DND-41 (cell line): ENCODE measurements around the gene CSE1L.
"Not testable (repeated sequence)": the region's sequence is repeated elsewhere in the genome, so short reads cannot be mapped to it uniquely, and the experiment has no call there.

ENCODE experiments used
- ATAC-seq: fragments of 200-7000 bp; cut with Tn5 transposase; 3 replicates; pipeline ENCODE4 v1.9.1; 2021; ENCODE audit warnings: low read depth; ENCODE audit not compliant: insufficient read depth
- DNase-seq: peaks from one replicate; pipeline ENCODE4 v3.0.0-alpha.2; 2020
- H2AFZ ChIP-seq: 2 replicates; pipeline ENCODE4 v1.6.0; 2012; ENCODE audit warnings: low read depth, low read length
- H3K27ac ChIP-seq: 2 replicates; pipeline ENCODE4 v1.5.1; 2012; ENCODE audit warnings: low read length, inconsistent platforms
- H3K27me3 ChIP-seq: fragments of 200-600 bp; sonication (generic); 2 replicates; pipeline ENCODE4 v1.6.0; 2012; ENCODE audit warnings: low read length, mild to moderate bottlenecking, inconsistent platforms; ENCODE audit not compliant: insufficient read depth, poor library complexity
- H3K36me3 ChIP-seq: 2 replicates; pipeline ENCODE4 v1.5.1; 2012; ENCODE audit warnings: low read length, inconsistent platforms; ENCODE audit not compliant: insufficient read depth
- H3K4me1 ChIP-seq: 2 replicates; pipeline ENCODE4 v1.5.1; 2012; ENCODE audit warnings: mild to moderate bottlenecking, low read length; ENCODE audit not compliant: insufficient read depth
- H3K4me2 ChIP-seq: 2 replicates; pipeline ENCODE4 v1.6.0; 2012; ENCODE audit warnings: mild to moderate bottlenecking, moderate library complexity, low read length, inconsistent platforms; ENCODE audit not compliant: insufficient read depth
- H3K4me3 ChIP-seq, 2 experiments: fragments of 200-600 bp in 1 of 2; shearing (Covaris generic) in 1 of 2; 2 replicates each; pipeline ENCODE4 v1.5.1; 2012 to 2016; ENCODE audit warnings: inconsistent platforms in 2 of 2, low read length in 2 of 2, mild to moderate bottlenecking in 2 of 2, low read depth in 1 of 2, moderate library complexity in 1 of 2
- H3K79me2 ChIP-seq: 2 replicates; pipeline ENCODE4 v1.6.0; 2012; ENCODE audit warnings: low read length, inconsistent platforms; ENCODE audit not compliant: insufficient read depth
- H3K9ac ChIP-seq: 2 replicates; pipeline ENCODE4 v1.6.0; 2012; ENCODE audit warnings: low read depth, mild to moderate bottlenecking, inconsistent platforms, low read length, moderate library complexity
- H3K9me3 ChIP-seq: 2 replicates; pipeline ENCODE4 v1.5.1; 2012; ENCODE audit warnings: low read length, moderate library complexity, mild to moderate bottlenecking, inconsistent platforms; ENCODE audit not compliant: insufficient read depth, severe bottlenecking
- H4K20me1 ChIP-seq: 2 replicates; pipeline ENCODE4 v1.6.0; 2012; ENCODE audit warnings: low read length; ENCODE audit not compliant: insufficient read depth
- CTCF ChIP-seq: IDR thresholded peaks from 2 replicates; pipeline ENCODE4 v1.5.1; 2012; ENCODE audit warnings: borderline replicate concordance, low read length, moderate library complexity, mild to moderate bottlenecking; ENCODE audit not compliant: poor library complexity, severe bottlenecking; ENCODE audit errors: extremely low read depth
- EZH2 ChIP-seq: IDR thresholded peaks from 3 replicates; pipeline ENCODE4 v1.6.1; 2012; ENCODE audit warnings: borderline replicate concordance, low read depth, mild to moderate bottlenecking, moderate library complexity, low read length, inconsistent platforms; ENCODE audit not compliant: severe bottlenecking

Gene CSE1L

DNA sequence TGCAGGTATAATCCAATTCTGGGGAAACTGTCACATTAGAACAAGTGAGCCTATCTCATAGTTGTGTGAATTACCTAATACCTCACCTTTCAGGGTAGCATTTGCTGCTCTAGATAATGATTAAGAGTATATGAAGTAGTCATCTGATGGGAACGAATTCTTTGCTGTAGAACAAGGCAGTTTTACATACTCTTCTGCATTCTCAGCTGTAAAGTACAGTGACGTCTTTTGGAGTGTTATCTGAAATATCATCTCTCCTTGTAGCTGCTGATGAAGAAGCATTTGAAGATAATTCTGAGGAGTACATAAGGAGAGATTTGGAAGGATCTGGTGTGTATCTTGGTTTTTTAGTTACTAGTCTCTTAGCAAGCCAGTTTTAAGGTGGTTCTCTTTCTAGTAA, 28.4 kb downstream of the CSE1L start:
- DNase-seq (no peak), ATAC-seq (no peak)
- H3K27ac ChIP-seq = no peak overlapping the region
- H3K9ac ChIP-seq = no peak overlapping the region
- H3K9me3 ChIP-seq = no peaks in the 10 kb centered on the region
- H4K20me1 ChIP-seq = peaks cover 5% of the 10 kb centered on the region; the same call in 1 of the 2 replicates
- no peaks in the 10 kb centered on the region for H3K4me1 ChIP-seq
- peaks cover 99% of the 10 kb centered on the region for H3K36me3 ChIP-seq
- H3K27me3 ChIP-seq = no peaks in the 10 kb centered on the region
- no peak overlapping the region for H2AFZ ChIP-seq
- H3K4me3 ChIP-seq = no peak overlapping the region
- H3K79me2 ChIP-seq = peaks cover 41% of the 10 kb centered on the region
- H3K4me2 ChIP-seq = no peak overlapping the region
- TF ChIP-seq CTCF (no peak), EZH2 (no peak)

GRCh38 chr20:49078310-49078709, 32.2 kb downstream of the CSE1L start:
- no peak overlapping the region for H2AFZ ChIP-seq
- no peaks in the 10 kb centered on the region for H3K27me3 ChIP-seq
- no peak overlapping the region for H3K27ac ChIP-seq
- H3K4me2 ChIP-seq = no peak overlapping the region
- no peak overlapping the region for H3K9ac ChIP-seq
- H4K20me1 ChIP-seq = peaks cover 8% of the 10 kb centered on the region; the same call in 1 of the 2 replicates
- ATAC-seq (no peak), DNase-seq (no peak)
- H3K4me3 ChIP-seq = no peak overlapping the region
- peaks cover 39% of the 10 kb centered on the region for H3K79me2 ChIP-seq
- TF ChIP-seq CTCF = no peak
- no peak for TF ChIP-seq EZH2
- no peaks in the 10 kb centered on the region for H3K4me1 ChIP-seq
- H3K9me3 ChIP-seq = no peaks in the 10 kb centered on the region
- H3K36me3 ChIP-seq = peaks cover 99% of the 10 kb centered on the region

DNA sequence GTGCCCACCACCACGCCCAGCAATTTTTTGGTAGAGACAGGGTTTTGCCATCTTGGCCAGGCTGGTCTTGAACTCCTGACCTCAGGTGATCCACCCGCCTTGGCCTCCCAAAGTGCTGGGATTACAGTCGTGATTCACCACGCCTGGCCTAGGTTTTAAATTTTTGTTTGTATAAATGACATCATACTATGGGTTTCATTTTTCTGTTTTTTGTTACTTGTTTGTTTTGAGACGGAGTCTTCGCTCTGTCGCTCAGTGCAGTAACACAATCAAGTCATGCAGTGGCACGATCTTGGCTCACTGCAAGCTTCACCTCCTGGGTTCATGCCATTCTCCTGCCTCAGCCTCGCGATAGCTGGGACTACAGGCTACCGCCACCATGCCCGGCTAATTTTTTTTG, 36.2 kb downstream of the CSE1L start:
- peaks cover 14% of the 10 kb centered on the region; the same call in 1 of the 2 replicates for H4K20me1 ChIP-seq
- H2AFZ ChIP-seq, H3K9ac ChIP-seq, H3K4me1 ChIP-seq, H3K4me2 ChIP-seq, DNase-seq, H3K27me3 ChIP-seq, ATAC-seq, H3K9me3 ChIP-seq, H3K27ac ChIP-seq, H3K4me3 ChIP-seq: not testable (repeated sequence)
- H3K79me2 ChIP-seq = peaks cover 37% of the 10 kb centered on the region
- H3K36me3 ChIP-seq = peaks cover 97% of the 10 kb centered on the region

DNA sequence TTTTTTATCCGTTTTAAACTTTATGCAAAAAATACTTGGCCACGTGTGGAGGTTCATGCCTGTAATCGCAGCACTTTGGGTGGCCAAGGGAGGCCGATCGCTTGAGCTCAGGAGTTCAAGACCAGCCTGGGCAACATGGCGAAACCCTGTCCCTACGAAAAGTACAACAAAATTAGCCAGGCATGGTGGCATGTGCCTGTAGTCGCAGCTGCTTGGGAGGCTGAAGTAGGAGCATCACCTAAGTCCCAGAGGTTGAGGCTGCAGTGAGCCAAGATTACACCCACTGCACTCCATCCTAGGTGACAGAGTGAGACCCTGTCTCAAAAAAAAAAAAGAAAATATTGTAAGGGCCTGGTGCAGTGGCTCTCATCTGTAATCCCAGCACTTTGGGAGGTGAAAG, 45.0 kb downstream of the CSE1L start:
- Histone ChIP-seq H2AFZ (no peak overlapping the region), H3K36me3 (peaks cover 99% of the 10 kb centered on the region), H3K79me2 (peaks cover 10% of the 10 kb centered on the region), H4K20me1 (peaks cover 12% of the 10 kb centered on the region; the same call in 1 of the 2 replicates), H3K4me2 (no peak overlapping the region), H3K4me3 (no peak overlapping the region), H3K4me1 (no peaks in the 10 kb centered on the region), H3K9me3 (no peaks in the 10 kb centered on the region), H3K9ac (no peak overlapping the region), H3K27ac (no peak overlapping the region), H3K27me3 (no peaks in the 10 kb centered on the region)
- no peak for TF ChIP-seq CTCF
- TF ChIP-seq EZH2 = no peak
- ATAC-seq (no peak), DNase-seq (no peak)
